ENCODE data around the gene SMARCD1.

The SMARCD1 gene

GRCh38 chr12:50107416-50108268 lies 22.5 kb downstream of the SMARCD1 start:
- Histone ChIP-seq H3K36me3 (ENCODE audit: insufficient read depth, low read length) (no peaks in the 10 kb centered on the region), H4K20me1 (ENCODE audit: insufficient read depth, low read length) (no peaks in the 10 kb centered on the region), H3K27me3 (ENCODE audit: insufficient read depth, low read length) (no peaks in the 10 kb centered on the region), H3K27ac (ENCODE audit: low read depth, low read length, poor library complexity, severe bottlenecking) (no peak overlapping the region), H3K9ac (ENCODE audit: low read length) (no peak overlapping the region), H3K4me1 (ENCODE audit: insufficient read depth, low read length, severe bottlenecking) (peaks cover 21% of the 10 kb centered on the region), H3K9me3 (ENCODE audit: low read length) (no peaks in the 10 kb centered on the region), H3K79me2 (ENCODE audit: insufficient read depth, low read length) (peaks cover 1% of the 10 kb centered on the region; the same call in 1 of the 2 replicates), H3K4me2 (ENCODE audit: low read length) (no peak overlapping the region), H3K4me3 (ENCODE audit: low read depth, low read length, poor library complexity, severe bottlenecking) (no peak overlapping the region), H2AFZ (ENCODE audit: low read length) (no peak overlapping the region), H3K9me2 (ENCODE audit: low read depth, low read length) (no peaks in the 10 kb centered on the region), H3F3A (ENCODE audit: insufficient read depth, low read length) (no peaks in the 10 kb centered on the region)
- TF ChIP-seq EZH2 (IDR thresholded peaks at IDR 0.05; ENCODE audit: borderline replicate concordance, low read length) (no peak), CTCF (IDR thresholded peaks at IDR 0.05; ENCODE audit: low read length) (no peak)

GRCh38 chr12:50109319-50109718 lies 24.2 kb downstream of the SMARCD1 start:
- H3F3A ChIP-seq (ENCODE audit: insufficient read depth, low read length), result no peaks in the 10 kb centered on the region
- no peaks in the 10 kb centered on the region for H3K9me2 ChIP-seq (ENCODE audit: low read depth, low read length)
- peaks cover 26% of the 10 kb centered on the region for H3K4me1 ChIP-seq (ENCODE audit: insufficient read depth, low read length, severe bottlenecking)
- no peak overlapping the region for H3K4me3 ChIP-seq (ENCODE audit: low read depth, low read length, poor library complexity, severe bottlenecking)
- TF ChIP-seq EZH2 (IDR thresholded peaks at IDR 0.05; ENCODE audit: borderline replicate concordance, low read length), result no peak
- TF ChIP-seq CTCF (IDR thresholded peaks at IDR 0.05; ENCODE audit: low read length), result no peak
- no peak overlapping the region for H3K9ac ChIP-seq (ENCODE audit: low read length)
- no peaks in the 10 kb centered on the region for H3K36me3 ChIP-seq (ENCODE audit: insufficient read depth, low read length)
- H2AFZ ChIP-seq (ENCODE audit: low read length), result no peak overlapping the region
- H3K27ac ChIP-seq (ENCODE audit: low read depth, low read length, poor library complexity, severe bottlenecking), result no peak overlapping the region
- H3K9me3 ChIP-seq (ENCODE audit: low read length), result no peaks in the 10 kb centered on the region
- no peaks in the 10 kb centered on the region for H4K20me1 ChIP-seq (ENCODE audit: insufficient read depth, low read length)
- H3K27me3 ChIP-seq (ENCODE audit: insufficient read depth, low read length), result no peaks in the 10 kb centered on the region
- H3K4me2 ChIP-seq (ENCODE audit: low read length), result no peak overlapping the region
- peaks cover 15% of the 10 kb centered on the region for H3K79me2 ChIP-seq (ENCODE audit: insufficient read depth, low read length)

- peak overlapping the region; percentile 69 for H3K4me2 ChIP-seq (ENCODE audit: low read length)
- no peak overlapping the region for H2AFZ ChIP-seq (ENCODE audit: low read length)
- peak overlapping the region; percentile 54; the same call in 1 of the 2 replicates for H3K9ac ChIP-seq (ENCODE audit: low read length)
- H3K9me3 ChIP-seq (ENCODE audit: low read length), result no peaks in the 10 kb centered on the region
- H3K27me3 ChIP-seq (ENCODE audit: insufficient read depth, low read length), result no peaks in the 10 kb centered on the region
- H3K79me2 ChIP-seq (ENCODE audit: insufficient read depth, low read length), result peaks cover 19% of the 10 kb centered on the region
- no peaks in the 10 kb centered on the region for H3F3A ChIP-seq (ENCODE audit: insufficient read depth, low read length)
- H3K4me3 ChIP-seq (ENCODE audit: low read depth, low read length, poor library complexity, severe bottlenecking), result peak overlapping the region; percentile 61
- H3K4me1 ChIP-seq (ENCODE audit: insufficient read depth, low read length, severe bottlenecking), result peaks cover 26% of the 10 kb centered on the region
- peak overlapping the region; percentile 31 for H3K27ac ChIP-seq (ENCODE audit: low read depth, low read length, poor library complexity, severe bottlenecking)
- H3K36me3 ChIP-seq (ENCODE audit: insufficient read depth, low read length), result no peaks in the 10 kb centered on the region
- no peak for TF ChIP-seq EZH2 (IDR thresholded peaks at IDR 0.05; ENCODE audit: borderline replicate concordance, low read length)
- TF ChIP-seq CTCF (IDR thresholded peaks at IDR 0.05; ENCODE audit: low read length), result no peak
- H4K20me1 ChIP-seq (ENCODE audit: insufficient read depth, low read length), result no peaks in the 10 kb centered on the region
- H3K9me2 ChIP-seq (ENCODE audit: low read depth, low read length), result no peaks in the 10 kb centered on the region
Observed at GRCh38 chr12:50110127-50110761, 25.1 kb downstream of the SMARCD1 start.
